H9 (cell line): ENCODE data around the gene IGSF1. TPM values are rescaled to one million over a fixed set of nuclear protein-coding genes. Genes with fewer than 3 reads are reported as not detected.

ENCODE experiments used
- DNase-seq: peaks from one replicate; pipeline ENCODE4 v3.0.0-alpha.2; 2017
- H2AFZ ChIP-seq: one replicate; pipeline ENCODE4 v1.6.1; 2013; ENCODE audit warnings: mild to moderate bottlenecking, low read length, control low read depth, moderate library complexity
- H2AK5ac ChIP-seq: 2 replicates; pipeline ENCODE4 v1.6.1; 2013; ENCODE audit warnings: low read length, control low read depth, mixed read lengths; ENCODE audit not compliant: insufficient read length
- H2BK120ac ChIP-seq: one replicate; pipeline ENCODE4 v1.6.1; 2013; ENCODE audit warnings: low read depth, mild to moderate bottlenecking, low read length, control low read depth, inconsistent platforms; ENCODE audit not compliant: poor library complexity, severe bottlenecking
- H2BK12ac ChIP-seq: 2 replicates; pipeline ENCODE4 v1.6.1; 2013; ENCODE audit warnings: low read length, control low read depth, mixed read lengths, low read depth; ENCODE audit not compliant: insufficient read length
- H2BK15ac ChIP-seq: 2 replicates; pipeline ENCODE4 v1.6.1; 2013; ENCODE audit warnings: low read depth, low read length, control low read depth
- H2BK20ac ChIP-seq: one replicate; pipeline ENCODE4 v1.6.1; 2013; ENCODE audit warnings: low read depth, mild to moderate bottlenecking, low read length, control low read depth, inconsistent platforms; ENCODE audit not compliant: poor library complexity, severe bottlenecking
- H2BK5ac ChIP-seq: 2 replicates; pipeline ENCODE4 v1.6.1; 2013; ENCODE audit warnings: low read length, control low read depth, mixed read lengths; ENCODE audit not compliant: insufficient read length
- H3K14ac ChIP-seq: 2 replicates; pipeline ENCODE4 v1.6.1; 2013; ENCODE audit warnings: low read length, control low read depth; ENCODE audit not compliant: insufficient read depth
- H3K18ac ChIP-seq: 2 replicates; pipeline ENCODE4 v1.6.1; 2013; ENCODE audit warnings: low read depth, mild to moderate bottlenecking, mixed read lengths, low read length, control low read depth; ENCODE audit not compliant: insufficient read length
- H3K23ac ChIP-seq: 2 replicates; pipeline ENCODE4 v1.6.1; 2013; ENCODE audit warnings: low read length, control low read depth, mixed read lengths, low read depth; ENCODE audit not compliant: insufficient read length
- H3K23me2 ChIP-seq: 2 replicates; pipeline ENCODE4 v1.6.1; 2013; ENCODE audit warnings: low read depth, mild to moderate bottlenecking, mixed read lengths, low read length, control low read depth; ENCODE audit not compliant: insufficient read length, poor library complexity, severe bottlenecking
- H3K27ac ChIP-seq: 2 replicates; pipeline ENCODE4 v1.5.1; 2013; ENCODE audit warnings: low read length, control low read depth, mixed read lengths, low read depth; ENCODE audit not compliant: insufficient read length
- H3K27me3 ChIP-seq: 2 replicates; pipeline ENCODE4 v1.6.1; 2013; ENCODE audit warnings: low read length, control low read depth, inconsistent platforms; ENCODE audit not compliant: insufficient read depth
- H3K4ac ChIP-seq: 2 replicates; pipeline ENCODE4 v1.6.1; 2013; ENCODE audit warnings: low read depth, mild to moderate bottlenecking, control low read depth, inconsistent platforms, low read length, moderate library complexity
- H3K4me1 ChIP-seq: 2 replicates; pipeline ENCODE4 v1.6.1; 2013; ENCODE audit warnings: low read length, control low read depth, inconsistent platforms; ENCODE audit not compliant: insufficient read depth
- H3K4me2 ChIP-seq: 2 replicates; pipeline ENCODE4 v1.6.1; 2013; ENCODE audit warnings: low read length, control low read depth, mixed read lengths; ENCODE audit not compliant: insufficient read length, insufficient read depth
- H3K56ac ChIP-seq: 2 replicates; pipeline ENCODE4 v1.6.1; 2013; ENCODE audit warnings: low read depth, mild to moderate bottlenecking, mixed read lengths, low read length, control low read depth; ENCODE audit not compliant: insufficient read length
- H3K79me1 ChIP-seq: 2 replicates; pipeline ENCODE4 v1.6.1; 2013; ENCODE audit warnings: low read depth, mild to moderate bottlenecking, moderate library complexity, low read length, control low read depth, inconsistent platforms; ENCODE audit not compliant: insufficient read depth, poor library complexity, severe bottlenecking
- H3K79me2 ChIP-seq: 2 replicates; pipeline ENCODE4 v1.6.1; 2013; ENCODE audit warnings: low read length, control low read depth, inconsistent platforms; ENCODE audit not compliant: insufficient read depth
- H3K9ac ChIP-seq: 2 replicates; pipeline ENCODE4 v1.6.1; 2013; ENCODE audit warnings: low read length, control low read depth, mixed read lengths; ENCODE audit not compliant: insufficient read length; ENCODE audit errors: extremely low read depth
- H3K9me3 ChIP-seq: one replicate; pipeline ENCODE4 v1.6.1; 2013; ENCODE audit warnings: low read depth, low read length, inconsistent platforms; ENCODE audit not compliant: control insufficient read depth
- H3T11ph ChIP-seq: one replicate; pipeline ENCODE4 v1.6.1; 2013; ENCODE audit warnings: mild to moderate bottlenecking, low read length, control low read depth, inconsistent platforms
- H4K20me1 ChIP-seq: one replicate; pipeline ENCODE4 v1.6.1; 2013; ENCODE audit not compliant: control insufficient read depth, insufficient read length, insufficient read depth
- H4K5ac ChIP-seq: 2 replicates; pipeline ENCODE4 v1.6.1; 2013; ENCODE audit warnings: low read depth, mild to moderate bottlenecking, mixed read lengths, low read length, control low read depth; ENCODE audit not compliant: insufficient read length
- H4K8ac ChIP-seq: replicated peaks from 2 replicates; pipeline ENCODE4 v1.6.1; 2013; ENCODE audit warnings: low read length, control low read depth, mixed read lengths, low read depth; ENCODE audit not compliant: insufficient read length
- H4K91ac ChIP-seq: 2 replicates; pipeline ENCODE4 v1.6.1; 2013; ENCODE audit warnings: low read depth, mild to moderate bottlenecking, moderate library complexity, mixed read lengths, low read length, control low read depth; ENCODE audit not compliant: insufficient read length
- H3K27ac Mint-ChIP-seq, 3 experiments: 2 replicates in 2 of 3; 3 replicates in 1 of 3; pipeline ENCODE4 v1.8.0; 2020 to 2021; ENCODE audit warnings: mixed read lengths in 3 of 3, mild to moderate bottlenecking in 1 of 3, moderate library complexity in 1 of 3
- H3K27me3 Mint-ChIP-seq: 2 replicates; pipeline ENCODE4 v1.8.0; 2021; ENCODE audit warnings: low read depth, mild to moderate bottlenecking, moderate library complexity, mixed read lengths
- H3K36me3 Mint-ChIP-seq, 3 experiments: 2 replicates in 2 of 3; 3 replicates in 1 of 3; pipeline ENCODE4 v1.8.0; 2020 to 2021; ENCODE audit warnings: low read depth in 3 of 3, mixed read lengths in 3 of 3; ENCODE audit not compliant: insufficient read depth in 1 of 3
- H3K4me1 Mint-ChIP-seq, 2 experiments: 2 replicates each; pipeline ENCODE4 v1.8.0; 2020; ENCODE audit warnings: mixed read lengths in 2 of 2
- H3K4me3 Mint-ChIP-seq, 2 experiments: 2 replicates in 1 of 2; 3 replicates in 1 of 2; pipeline ENCODE4 v1.8.0; 2020 to 2021; ENCODE audit warnings: mild to moderate bottlenecking in 2 of 2, mixed read lengths in 2 of 2, moderate library complexity in 1 of 2
- H3K9me3 Mint-ChIP-seq, 2 experiments: 2 replicates in 1 of 2; 3 replicates in 1 of 2; pipeline ENCODE4 v1.8.0; 2020; ENCODE audit warnings: mild to moderate bottlenecking in 2 of 2, mixed read lengths in 2 of 2, moderate library complexity in 1 of 2
- CTCF ChIP-seq: fragments of 200-600 bp; sonication (generic); conservative IDR thresholded peaks from 3 replicates; pipeline ENCODE4 v1.8.0; 2021; ENCODE audit warnings: antibody characterized with exemption, mild to moderate bottlenecking
- WGBS: extraction: QIAGEN DNeasy Blood & Tissue Kit; methylation state at CpG from one replicate; pipeline ENCODE4 v1.1.7; 2013; ENCODE audit warnings: missing lambda C conversion rate, low lambda C conversion rate, mixed read lengths; ENCODE audit not compliant: insufficient read length; ENCODE audit errors: extremely low coverage; 5-methylcytosine and 5-hydroxymethylcytosine counted together
- total RNA-seq: library from RNA; stranded (reverse); gene quantifications from 2 replicates; pipeline ENCODE4 v1.2.1, GENCODE V29; 2021

The IGSF1 gene
- total RNA-seq, 1 experiment from 2014 or later: 12.5 TPM

GRCh38 chrX:131235768-131236545 is 53.1 kb downstream of the IGSF1 start:
- H2BK12ac ChIP-seq: no peak overlapping the region

More at GRCh38 chrX:131235768-131236545, 53.1 kb downstream of the IGSF1 start:
- Histone ChIP-seq H2BK120ac (no peak overlapping the region), H4K91ac (no peak overlapping the region), H3T11ph (no peak overlapping the region), H3K9ac (no peak overlapping the region), H3K4me2 (no peak overlapping the region), H2BK20ac (no peak overlapping the region), H3K23me2 (no peaks in the 10 kb centered on the region), H3K27me3 (no peaks in the 10 kb centered on the region), H3K79me1 (no peaks in the 10 kb centered on the region), H3K14ac (no peak overlapping the region), H2AK5ac (no peak overlapping the region), H3K4ac (no peak overlapping the region), H4K8ac (no peak overlapping the region), H3K18ac (no peak overlapping the region), H3K56ac (no peak overlapping the region), H4K20me1 (no peaks in the 10 kb centered on the region), H3K4me1 (0 out of 2 replicates have a peak, but pooled peaks cover 2% of the 10 kb centered on the region), H2BK5ac (no peak overlapping the region), H3K23ac (no peak overlapping the region), H4K5ac (no peak overlapping the region), H2AFZ (no peak overlapping the region), H2BK15ac (no peak overlapping the region), H3K79me2 (no peaks in the 10 kb centered on the region), H3K27ac (no peak overlapping the region), H3K9me3 (no peaks in the 10 kb centered on the region)
- Mint-ChIP-seq H3K36me3 (no peaks in the 10 kb centered on the region), H3K9me3 (no peaks in the 10 kb centered on the region), H3K4me1 (peaks cover 11 to 12% of the 10 kb centered on the region in 2 experiments), H3K27ac (no peak overlapping the region), H3K27me3 (peaks cover 2% of the 10 kb centered on the region), H3K4me3 (no peak overlapping the region)
- DNase-seq: no peak
- no peak for TF ChIP-seq CTCF
- no CpG with 5 or more reads among the region's 4 CpGs for WGBS
